NCI-H510A (cell line): ENCODE measurements around the gene CEMP1.
A peak's percentile ranks its signal among the peaks of the same experiment; 100 is the strongest.

Experiments
- DNase-seq: peaks from one replicate; lab custom pipeline; 2025; lab: John Stamatoyannopoulos, UW

Gene CEMP1

DNA sequence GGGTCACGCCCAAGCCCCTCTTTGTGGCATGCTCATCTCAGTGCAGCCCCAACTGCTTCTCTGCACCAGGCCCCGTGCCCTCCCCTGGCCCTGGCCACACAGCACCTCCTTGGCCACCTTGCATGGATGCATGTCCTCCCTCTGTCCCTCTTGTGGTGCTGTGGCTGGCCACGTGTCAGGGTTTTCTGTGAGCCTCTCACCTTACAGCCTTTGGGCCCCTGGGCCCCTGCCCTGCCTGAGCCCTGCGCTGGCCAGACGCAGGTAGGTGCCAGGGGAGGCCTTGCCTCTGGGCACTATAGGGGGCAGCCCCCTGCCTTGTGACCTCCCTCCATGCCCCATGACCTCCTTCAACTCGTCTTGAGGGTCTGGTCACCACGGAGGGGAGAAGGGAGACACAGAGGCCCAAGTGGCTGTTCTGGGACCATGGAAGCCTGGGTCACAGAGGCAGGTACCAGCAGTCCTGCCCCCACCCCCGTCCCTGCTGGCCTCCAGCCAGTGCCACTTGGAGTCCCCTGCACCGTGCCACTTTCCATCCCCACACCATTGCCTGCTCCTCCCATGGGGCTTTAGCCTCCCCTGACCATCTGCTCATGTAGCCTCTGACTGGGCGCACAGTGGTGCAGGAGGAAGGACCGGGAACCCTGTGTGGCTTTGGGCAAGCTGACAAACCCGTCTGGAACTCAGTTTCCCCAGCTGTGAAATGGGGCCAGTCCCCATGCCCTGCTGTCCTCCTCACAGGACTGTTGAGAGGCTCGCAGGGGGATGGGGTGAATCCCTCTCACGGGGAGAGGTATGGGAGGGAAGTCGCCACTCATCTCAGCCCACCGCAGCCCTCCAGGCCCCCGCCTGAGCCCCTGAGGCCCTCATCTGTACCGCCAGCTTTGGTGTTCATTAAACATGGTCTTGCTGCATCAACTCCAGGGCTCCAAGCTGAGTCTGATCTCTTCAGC, 29.0 kb downstream of the CEMP1 start:
- no peak for DNase-seq

DNA sequence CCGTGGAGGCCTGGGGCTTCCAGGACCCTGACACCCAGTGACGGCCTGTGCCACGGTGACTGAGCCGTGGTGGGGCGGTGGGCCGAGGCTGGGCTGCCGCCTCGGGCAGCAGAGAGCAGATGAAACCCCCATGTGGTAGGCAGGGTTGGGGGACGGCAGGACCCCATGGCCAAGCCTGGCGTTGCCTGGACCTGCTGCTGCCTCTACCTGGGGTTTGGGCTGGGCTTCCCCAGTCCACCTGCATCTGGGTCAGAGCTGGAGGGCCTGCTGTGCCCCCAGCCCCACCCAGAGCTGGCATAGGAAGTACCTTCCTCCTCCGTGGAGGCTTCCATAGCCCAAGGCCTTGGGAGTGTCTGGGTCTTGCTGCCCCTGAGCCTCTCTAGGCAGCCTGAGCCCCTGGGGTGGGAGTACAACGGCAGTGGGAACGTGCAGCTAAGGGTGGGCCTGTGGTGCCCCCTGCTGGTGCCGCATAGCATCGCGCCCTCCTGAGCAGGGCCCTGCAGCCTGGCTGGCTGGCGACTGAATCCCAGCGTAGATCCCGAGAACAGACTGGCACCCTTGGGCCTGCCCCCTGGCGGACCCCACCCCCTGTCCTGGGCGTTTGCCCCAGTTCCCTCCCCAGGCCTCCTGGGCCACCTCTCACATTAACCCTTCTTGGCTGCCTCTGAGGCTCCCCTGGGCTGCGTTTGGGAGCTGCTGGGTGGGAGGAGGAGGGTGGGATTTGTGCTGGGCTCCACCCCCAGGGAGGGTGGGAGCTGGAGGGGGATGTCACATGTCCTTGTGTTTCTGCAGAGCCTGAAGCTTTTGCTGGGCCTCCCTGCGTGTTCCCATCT, 30.1 kb downstream of the CEMP1 start:
- DNase-seq = no peak

DNA sequence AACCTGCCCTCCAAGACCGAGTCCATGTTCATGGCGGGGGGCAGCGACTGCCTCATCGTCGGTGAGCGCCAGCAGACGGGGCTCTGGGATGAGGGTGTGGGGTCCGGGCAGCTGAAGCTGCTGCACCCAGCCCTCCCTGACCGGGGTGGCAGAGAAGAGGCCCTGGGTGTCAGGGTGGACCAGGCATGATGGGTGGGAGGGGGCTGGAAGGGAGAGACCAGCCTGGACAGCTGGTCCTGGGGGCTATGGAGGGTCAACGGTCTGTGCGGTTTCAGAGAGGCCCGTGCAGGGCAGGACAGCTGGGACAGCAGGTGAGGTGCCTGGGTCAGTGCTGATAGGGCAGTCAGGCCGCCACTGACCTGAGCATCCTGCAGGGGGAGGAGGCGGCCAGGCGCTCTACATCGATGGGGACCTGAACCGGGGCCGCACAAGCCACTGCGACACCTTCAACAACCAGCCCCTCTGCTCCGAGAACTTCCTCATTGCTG, 30.7 kb downstream of the CEMP1 start:
- no peak for DNase-seq

DNA sequence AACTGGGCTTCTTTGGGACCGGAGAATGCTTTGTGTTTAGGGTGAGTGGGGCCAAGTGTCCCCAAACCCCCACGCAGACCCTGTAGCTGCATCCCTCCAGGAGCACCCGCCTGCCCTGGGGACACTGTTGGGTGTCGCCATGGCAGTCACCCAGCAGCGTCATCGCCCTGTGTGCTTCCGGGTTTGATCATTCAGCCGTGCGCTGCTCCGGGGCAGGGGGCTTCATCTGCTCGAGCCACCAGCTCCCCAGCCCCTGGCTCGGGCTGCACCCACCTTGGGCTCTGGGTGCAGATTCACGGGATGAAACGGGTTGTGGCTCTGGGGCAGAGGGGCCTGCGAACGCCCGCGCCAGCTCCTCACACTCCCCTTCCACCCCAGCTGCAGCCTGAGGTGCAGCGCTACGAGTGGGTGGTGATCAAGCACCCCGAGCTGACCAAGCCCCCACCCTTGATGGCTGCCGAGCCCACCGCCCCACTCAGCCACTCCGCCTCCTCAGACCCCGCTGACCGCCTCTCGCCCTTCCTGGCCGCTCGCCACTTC, 31.2 kb downstream of the CEMP1 start:
- DNase-seq = no peak

DNA sequence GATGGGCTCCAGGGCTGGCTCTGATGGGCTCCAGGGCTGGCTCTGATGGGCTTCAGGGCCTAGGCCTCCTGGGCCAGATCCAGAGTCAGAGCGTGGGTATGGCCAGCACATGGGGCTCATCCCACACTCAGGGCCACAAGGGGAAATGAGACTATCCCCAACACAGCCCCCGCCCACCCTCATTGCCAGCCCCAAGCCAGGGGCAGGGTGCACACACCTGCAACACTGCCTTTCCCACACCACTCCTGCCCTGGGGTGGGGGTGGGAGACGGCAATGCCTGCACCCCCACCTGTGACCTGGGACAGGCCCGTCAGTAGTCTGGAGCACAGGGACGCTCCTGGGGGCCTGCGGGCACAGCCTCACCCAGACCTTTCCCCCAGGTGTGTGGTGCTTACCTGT, 31.8 kb downstream of the CEMP1 start:
- DNase-seq = no peak

DNA sequence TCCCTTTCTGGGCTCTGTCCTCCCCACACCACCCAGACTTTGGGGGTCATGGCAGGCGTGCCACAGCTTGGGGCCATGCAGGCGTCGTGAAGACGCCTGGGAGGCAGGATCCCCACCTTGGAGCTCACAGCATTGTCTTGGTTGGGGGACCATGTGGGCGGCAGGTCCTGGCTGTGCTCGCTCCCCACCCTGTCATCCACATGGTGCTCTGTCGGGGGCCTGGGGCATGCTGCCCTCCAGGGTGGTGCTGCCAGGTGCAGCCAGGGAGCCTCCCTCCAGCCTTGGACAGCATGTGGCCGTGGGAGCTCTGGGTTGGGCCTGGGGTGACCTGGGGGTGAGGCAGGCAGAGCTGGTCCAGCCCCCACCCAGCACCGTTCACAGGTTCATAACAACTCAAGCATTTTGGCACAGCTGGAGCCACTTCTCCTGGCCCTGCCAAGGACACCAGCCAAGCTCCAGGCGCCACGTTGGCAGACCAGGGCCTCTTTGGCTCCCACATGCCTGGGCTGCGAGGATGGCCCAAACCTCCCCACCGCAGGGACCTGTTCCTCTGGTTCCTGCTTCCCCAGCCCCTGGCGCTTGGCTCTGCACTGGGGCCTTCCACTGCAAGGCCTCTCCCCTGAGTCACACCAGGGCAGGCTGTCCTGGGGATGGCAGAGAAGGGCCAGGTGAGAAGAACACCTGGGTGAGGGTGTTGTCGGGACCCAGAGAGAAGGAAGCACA, 32.5 kb downstream of the CEMP1 start:
- DNase-seq = no peak

DNA sequence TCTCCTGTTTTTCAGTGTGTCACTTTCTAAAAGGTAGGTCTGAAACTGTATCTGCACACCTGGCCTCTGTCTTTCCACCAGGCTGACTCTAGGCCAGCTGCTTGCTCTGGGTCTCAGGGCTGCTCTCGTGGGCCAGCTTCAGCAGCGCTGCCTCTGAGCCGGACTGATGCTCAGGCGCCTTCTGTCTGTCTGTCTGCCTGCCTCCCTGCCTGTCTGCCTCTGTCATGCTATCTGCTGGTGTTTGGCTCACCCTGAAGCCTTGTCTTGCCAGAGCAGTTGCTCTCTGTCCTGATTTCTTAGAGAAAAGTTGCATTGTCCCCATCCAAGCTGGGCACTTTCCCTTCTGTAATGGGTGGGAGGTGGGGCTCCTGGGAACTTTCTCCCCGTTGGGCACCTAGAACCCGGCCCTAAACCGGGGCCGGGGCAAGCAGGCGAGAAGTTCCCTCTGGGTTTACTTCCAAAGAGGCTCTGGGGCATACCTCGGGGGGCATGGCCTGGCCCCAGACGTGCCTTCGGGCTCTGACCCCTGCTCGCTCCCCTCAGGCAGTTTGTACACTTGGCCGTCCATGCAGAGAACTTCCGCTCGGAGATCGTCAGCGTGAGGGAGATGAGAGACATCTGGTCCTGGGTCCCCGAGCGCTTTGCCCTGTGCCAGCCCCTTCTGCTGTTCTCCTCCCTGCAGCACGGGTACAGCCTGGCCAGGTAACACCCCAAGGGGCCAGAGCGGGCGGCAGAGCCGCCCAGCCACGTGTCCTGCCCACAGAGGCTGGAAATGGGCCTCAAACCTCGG, 33.3 kb downstream of the CEMP1 start:
- no peak for DNase-seq

DNA sequence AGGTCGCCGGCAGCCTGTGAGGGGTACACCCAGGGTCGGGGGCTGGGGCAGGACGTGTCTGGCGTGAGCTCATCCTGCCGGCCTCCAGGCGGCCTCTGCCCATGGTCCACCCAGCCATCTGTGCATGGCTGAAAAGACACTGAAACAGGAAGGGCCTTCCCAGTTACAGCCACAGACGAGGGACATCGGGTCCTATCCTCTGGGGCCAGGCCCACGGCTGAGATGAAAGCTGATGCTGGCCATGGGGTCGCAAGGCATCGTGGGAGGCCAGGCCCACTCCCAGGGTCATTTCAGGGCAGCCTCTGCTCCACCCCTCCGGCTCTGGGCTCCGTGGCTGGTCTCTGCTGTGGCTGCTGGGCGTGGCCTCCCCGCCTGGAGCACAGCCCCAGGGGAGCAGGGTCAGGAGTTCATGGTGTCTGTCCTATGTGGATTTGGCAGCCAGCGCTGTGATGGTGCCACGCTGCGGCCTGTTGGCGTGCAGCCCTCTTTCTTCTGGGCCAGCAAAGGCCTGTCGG, 34.0 kb downstream of the CEMP1 start:
- DNase-seq = no peak

DNA sequence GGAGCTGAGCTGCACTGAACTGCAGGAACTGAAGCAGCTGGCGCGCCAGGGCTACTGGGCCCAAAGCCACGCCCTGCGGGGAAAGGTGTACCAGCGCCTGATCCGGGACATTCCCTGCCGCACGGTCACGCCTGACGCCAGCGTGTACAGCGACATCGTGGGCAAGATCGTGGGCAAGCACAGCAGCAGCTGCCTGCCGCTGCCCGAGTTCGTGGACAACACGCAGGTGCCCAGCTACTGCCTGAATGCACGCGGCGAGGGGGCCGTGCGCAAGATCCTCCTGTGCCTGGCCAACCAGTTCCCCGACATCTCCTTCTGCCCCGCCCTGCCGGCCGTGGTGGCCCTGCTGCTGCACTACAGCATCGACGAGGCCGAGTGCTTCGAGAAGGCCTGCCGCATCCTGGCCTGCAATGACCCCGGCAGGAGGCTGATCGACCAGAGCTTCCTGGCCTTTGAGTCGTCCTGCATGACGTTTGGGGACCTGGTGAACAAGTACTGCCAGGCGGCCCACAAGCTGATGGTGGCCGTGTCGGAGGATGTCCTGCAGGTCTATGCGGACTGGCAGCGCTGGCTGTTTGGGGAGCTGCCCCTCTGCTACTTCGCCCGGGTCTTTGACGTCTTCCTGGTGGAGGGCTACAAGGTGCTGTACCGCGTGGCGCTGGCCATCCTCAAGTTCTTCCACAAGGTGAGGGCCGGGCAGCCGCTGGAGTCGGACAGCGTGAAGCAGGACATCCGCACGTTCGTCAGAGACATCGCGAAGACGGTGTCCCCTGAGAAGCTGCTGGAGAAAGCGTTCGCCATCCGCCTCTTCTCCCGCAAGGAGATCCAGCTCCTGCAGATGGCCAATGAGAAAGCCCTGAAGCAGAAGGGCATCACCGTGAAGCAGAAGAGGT, 34.7 kb downstream of the CEMP1 start:
- DNase-seq = no peak

DNA sequence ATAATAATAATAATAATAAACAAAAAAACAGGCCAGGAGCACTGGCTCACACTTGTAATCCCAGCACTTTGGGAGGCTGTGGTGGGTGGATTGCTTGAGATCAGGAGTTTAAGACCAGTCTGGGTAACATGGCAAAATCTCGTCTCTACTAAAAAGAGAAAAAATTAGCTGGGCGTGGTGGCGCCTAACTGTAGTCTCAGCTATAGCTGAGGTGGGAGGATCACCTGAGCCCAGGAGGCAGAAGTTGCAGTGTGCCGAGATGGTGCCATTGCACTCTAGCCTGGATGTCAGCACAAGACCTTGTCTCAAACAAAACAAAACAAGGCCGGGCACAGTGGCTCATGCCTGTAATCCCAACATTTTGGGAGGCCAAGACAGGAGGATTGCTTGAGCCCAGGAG, 36.2 kb downstream of the CEMP1 start:
- no peak for DNase-seq

DNA sequence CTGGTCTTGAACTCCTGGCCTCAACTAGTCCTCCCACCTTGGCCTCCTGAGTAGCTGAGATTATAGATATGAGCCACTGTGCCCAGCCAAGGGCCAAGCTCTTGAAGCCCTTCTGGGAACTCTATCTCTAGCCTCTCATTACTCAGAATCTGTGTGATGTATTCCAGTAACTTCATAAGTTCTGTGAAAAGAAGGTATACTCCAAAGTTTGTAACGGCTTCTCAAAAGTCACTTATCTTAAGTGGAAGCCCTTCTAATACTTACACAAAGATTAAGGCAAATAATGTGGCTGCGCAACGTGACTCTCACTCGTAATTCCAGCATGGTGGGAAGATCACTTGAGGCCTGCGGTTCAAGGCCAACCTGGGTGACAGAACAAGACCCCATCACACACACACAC, 36.6 kb downstream of the CEMP1 start:
- DNase-seq = no peak

DNA sequence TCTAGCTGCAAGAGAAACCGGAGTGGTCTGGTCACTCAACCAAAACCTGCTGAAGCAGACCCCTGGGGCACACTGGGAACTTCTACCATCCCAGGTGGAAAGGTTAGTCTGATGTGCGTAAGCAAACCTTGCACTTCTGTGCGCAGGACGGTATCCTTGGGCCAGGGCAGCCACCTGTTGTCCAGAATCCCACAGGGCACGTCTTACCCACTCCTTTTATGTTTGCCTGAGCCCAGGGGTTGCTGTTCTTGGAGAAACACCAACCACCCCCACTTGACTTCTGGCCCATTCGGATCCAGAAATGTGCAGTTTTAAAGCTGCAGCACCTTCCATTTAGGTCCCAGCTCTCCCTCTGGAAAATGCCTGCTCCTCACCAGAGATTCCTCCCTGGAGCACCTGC, 37.6 kb downstream of the CEMP1 start:
- DNase-seq = no peak

DNA sequence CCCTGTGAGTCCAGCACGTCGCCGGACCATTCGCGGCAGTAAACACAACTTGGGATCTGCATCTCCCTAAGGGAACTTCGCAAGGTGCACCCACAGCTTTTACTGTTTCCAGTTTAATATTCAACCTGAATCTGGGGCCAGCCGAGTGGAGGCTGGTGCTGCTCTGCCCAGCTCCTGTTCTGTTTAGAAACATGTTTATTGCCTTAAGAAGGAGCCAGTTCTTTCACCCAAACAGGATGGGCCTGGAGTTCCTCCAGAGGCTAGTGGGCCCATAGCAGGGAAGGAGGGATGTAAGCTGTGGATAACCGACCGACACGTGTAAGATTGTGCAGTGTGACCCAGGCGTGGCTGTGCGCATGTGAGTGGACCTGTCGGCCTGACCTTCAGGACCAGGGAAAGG, 38.9 kb downstream of the CEMP1 start:
- DNase-seq = no peak

DNA sequence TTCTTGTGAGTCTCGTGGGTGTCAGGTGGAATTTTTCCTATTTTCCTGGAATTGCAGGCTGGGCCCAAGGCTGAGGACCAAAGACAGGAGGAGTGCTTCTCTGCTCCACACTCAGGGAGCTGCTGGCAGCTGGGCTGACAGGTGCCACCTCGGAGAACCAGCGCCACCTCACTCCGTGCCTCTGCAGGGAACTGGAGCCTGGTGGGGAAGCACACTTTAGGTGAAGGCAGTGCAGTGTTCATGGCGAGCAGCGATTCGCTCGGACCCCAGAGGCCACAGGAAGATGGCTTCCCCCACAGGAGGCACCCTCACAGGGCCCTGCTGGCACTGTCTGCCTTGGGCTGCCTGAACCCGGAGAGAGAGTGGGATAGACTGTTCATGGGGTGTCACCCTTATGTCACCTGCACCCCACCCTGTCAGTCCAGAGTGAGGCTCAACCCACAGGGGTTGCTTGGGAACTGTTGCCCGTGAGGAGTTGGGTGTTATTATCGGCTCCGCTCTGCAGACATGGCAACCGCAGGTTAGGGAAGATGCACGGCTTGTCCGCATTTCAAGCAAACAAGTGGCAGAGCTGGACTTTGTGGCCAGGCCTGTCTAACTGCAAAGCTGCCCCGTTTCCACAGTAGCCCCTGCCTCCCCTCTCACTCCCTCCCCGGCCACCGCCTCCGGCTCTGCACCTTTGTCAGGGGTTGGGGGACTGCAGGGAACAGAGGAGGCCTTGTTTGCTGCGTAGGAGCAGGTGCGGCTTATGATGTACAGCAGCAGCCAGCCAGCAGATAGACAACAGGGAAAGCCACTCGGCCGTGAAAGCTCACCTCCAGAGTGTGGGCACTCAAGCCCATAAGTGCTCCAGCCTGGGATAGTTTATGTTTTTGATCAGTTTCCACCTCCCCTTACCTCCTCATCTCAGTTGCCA, 40.8 kb downstream of the CEMP1 start:
- peak; percentile 61 for DNase-seq

DNA sequence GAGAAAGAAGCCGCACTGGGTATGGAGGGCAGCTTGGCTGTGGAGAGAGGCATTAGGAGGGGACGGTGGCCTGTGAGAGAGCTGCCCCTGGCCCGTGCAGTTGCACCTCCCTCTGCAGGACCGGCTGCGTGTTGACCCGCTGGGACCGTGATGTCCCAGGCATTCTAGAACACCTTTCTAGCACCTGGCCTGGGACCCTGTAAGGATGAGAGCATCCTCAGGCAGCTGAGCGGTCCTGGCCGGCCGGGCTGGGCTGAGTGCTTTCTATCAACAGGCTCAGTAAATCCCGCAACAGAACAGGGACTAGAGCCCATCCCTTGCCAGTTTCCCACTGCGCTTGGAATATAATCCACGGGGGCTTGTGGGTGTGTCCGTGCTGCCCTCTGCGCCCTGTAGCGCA, 41.6 kb downstream of the CEMP1 start:
- no peak for DNase-seq

DNA sequence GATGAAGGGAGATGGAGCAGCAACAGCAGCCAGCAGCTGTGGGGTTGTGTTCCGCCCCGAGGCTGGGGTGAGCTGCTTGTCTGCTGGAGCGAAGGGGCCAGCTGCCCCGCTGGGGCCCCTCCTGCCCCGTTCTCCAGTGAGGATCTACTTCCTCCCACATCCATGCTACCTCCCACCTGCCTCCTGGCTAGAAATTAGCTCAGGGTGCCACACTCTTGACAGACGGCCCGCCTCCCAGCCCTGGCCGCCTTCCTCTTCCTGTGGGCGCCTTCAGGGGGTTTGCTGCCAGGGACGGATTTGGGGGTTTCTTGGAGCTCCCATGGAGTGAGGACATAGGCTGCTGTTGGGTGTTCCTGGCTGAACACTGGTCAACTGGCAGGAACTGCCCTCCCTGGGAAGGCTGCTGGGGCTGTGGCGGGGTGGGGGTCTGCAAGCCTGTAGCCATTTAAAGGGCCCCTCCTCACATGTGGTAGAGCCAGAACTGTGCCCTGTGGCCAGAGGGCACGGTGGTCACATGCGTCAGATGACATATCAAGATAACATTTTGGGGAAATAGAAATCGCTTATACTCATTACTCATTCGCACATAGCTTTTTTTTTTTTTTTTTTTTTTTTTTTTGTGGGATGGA, 43.2 kb downstream of the CEMP1 start:
- DNase-seq = no peak

DNA sequence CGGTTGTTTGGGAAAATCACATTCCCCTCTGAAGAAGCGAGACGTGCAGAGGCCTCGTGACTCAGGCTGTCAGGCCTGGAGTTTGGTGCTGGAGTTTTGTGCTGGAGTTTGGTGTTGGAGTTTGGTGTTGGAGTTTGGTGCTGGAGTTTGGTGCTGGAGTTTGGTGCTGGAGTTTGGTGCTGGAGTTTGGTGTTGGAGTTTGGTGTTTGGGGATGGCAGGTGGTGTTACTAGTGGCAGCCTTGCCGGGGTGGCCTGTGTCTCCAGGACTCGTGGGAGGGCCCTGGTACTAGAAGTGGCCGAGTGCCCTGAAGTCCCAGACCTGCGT, 43.7 kb downstream of the CEMP1 start:
- no peak for DNase-seq
